Measurements from ENCODE around the gene MTFR1L.

MTFR1L gene

DNA sequence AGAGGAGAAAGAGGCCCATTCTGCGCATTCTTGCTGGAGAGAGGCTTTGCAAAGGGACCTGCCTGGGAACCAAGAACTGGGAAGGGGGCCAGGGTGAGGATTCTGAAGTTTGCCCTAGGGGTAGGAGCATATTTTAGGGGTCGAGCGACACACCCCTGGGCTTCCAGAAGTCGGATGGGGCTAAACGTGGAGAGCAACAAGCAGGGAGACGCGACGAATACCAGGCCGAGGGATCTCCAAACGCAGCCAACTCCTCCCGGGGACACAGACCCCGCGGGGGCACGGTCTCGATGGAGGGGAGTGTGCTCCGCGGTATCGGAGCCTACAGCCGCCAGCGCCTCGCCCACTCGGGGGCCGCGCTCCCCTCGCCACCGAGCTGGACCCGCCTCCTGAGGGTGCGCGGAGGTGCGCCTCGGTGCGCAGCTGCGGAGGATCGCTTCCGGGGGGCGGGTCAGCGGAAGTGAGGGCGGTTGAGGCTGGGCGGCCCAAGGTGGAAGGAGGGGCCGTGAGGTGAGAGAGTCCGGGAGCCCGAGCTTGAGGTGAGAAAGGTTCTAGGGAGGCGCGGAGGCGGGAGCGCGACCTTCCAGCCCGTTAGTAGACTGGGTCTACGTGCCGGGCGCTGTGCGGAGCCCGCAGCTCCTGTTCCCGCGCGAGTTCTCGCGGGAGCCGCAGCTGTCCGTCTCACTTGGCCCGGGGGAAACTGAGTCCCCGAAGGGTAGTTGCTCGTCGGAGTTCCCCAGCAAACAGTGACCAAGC lies at the start of gene MTFR1L:
Gene MTFR1L (plus strand): TSS at position 464 of the 756 bp plus-strand sequence. CDS start 3,151 bp downstream, outside the sequence.
- peak; percentile 86 to 88 for DNase-seq (ENCODE audit: low read depth in 2 of 2)

DNA sequence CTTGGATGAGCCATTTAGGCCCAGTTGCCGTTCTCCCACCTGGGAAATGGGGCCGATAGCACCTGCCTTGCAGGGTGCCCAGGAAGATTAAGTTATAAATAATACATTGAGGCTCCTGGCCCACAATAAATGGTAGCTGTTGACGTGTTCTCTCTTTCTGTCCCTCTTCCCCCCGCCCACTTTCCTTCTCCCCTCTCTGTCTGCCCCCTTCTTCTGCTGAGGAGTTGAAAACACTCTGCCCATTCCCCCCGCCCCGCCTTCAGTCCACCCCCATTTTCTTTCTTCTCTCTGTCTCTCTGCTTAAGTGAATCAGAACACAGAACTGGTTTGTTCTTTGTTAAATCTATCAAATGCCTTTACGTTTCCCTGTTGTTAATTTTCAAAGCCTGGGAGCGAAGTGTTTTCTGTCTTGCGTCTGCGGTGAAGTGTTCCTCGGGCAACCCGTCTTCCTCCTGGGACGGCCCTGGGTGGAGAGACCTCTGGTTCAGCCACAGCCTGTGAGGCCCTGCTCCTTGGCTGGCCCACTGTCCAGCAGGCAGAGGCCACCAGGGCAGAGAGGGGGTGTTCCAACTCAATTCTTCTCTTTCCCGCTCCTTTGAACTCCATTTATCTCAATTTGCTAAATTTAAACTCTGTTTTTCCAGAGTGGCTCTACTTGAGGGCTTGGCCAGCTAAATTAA lies 49.1 kb upstream of the MTFR1L start:
- no peak for DNase-seq (ENCODE audit: low read depth in 2 of 2)

DNA sequence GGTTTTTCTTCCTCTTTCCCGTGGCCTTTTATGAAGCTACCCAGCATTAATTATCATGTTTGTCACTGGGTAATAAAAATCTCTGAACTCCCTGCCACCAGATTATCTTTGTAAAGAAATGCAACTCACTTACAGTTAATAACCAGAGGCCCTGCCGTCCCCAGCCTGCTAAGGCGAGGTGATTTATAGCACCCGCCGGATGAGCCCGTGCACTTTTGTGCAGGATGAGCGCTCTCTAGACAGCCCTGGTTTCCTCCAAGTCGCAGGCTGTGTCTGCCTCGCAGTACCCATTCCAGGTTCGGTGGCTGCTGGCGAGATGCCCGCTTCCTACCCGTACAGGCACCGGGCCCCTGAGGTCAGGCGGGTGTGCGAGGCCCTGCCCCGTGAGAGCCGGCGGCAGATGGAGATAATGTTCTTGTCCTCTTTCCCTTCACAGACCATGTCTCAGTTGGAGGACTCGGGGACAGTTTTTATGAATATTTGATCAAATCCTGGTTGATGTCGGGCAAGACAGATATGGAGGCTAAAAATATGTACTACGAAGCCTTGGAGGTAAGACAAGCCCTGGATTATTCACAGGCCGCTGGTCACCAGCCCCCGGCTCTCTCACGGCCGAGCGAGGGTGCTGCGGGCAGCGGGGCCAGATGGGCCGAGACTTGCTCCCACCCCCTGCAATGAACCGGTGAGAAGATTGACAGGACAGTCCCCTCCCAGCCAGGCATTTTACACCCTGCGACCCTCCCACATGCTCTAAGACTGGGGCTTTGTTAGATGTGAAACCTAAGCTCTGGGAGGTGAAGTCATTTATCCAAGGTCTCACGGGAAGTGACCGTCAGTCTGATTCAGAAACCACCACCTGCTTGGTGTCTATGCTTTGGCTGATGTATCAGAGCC lies 48.3 kb upstream of the MTFR1L start:
- no peak for DNase-seq (ENCODE audit: low read depth in 2 of 2)

DNA sequence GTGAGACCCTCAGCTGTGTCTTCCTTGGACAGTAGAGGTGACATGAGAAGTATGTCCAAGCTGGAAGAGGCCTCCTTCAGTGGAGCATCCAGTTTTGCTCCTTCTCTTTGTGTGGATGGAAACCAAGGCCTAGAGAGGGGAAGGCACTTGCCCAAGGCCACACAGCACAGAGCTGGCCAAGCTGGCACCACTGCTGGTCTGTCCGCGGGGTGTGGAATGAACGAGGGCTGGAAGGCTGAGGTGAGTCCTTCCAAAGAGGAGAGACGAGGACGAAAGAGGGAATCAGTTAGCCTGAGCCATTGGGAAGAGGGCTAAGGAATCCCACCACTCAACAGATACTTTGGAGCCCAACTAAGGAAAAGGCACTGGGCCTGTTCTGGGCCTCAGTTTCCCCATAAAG lies 47.6 kb upstream of the MTFR1L start:
- DNase-seq (ENCODE audit: low read depth in 2 of 2) = no peak

DNA sequence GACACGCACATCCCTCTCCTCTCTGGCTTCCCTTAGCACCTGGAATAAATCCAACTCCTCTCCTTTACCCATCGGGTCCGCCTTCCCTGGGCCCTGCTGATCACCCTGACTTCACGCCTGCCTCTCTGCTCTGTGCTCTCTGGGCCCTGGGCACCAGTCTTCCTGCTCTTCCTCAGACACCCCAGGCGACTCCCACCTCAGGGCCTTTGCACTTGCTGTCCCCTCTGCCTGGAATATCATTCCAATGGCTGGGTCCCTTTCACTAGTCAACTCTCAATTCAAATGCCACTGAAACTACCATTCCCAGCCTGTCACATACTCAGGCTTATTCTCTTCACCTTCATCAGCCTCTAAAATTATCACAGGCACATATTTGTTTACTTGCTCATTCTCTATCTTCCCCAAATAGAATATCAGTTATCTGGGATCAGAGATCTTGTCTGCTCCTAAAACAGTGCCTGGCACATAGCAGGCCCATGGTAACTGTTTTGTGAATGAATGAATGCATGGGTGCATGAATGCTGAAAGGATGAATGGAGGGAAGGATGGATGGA lies 47.0 kb upstream of the MTFR1L start:
- DNase-seq (ENCODE audit: low read depth in 2 of 2) = no peak

DNA sequence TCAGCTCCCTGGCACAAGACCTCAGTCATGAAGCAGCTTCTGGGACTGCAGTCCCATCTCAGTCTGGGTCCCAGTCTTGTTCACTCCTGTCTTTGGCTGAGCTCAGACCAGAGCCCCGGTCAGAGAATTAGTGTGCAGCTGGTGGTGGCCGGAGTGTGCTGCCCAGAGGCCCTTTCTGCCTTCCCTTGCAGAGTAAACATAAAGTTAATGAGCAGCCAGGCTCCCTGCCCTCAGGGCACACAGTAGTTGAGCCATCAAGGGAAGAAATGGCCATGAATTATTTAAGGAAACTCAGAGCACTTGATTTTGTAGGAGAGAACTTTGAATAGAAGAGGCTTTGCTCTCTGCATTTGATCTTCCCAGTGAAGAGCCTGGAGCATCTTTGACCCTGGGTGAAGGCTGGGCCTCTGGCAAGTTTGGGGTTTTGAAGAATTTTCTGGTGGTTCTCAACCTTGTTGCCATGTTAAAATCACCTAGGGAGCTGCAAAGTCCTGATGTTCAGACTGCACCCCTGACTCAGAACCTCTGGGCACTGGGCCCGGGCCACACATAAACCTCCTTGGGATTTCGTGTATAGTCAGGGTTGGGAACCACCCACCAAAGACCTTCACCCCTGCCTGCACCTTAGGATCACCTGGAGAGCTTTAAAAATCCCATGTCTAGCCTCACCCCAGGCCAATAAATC lies 46.2 kb upstream of the MTFR1L start:
- DNase-seq (ENCODE audit: low read depth in 2 of 2) = no peak

DNA sequence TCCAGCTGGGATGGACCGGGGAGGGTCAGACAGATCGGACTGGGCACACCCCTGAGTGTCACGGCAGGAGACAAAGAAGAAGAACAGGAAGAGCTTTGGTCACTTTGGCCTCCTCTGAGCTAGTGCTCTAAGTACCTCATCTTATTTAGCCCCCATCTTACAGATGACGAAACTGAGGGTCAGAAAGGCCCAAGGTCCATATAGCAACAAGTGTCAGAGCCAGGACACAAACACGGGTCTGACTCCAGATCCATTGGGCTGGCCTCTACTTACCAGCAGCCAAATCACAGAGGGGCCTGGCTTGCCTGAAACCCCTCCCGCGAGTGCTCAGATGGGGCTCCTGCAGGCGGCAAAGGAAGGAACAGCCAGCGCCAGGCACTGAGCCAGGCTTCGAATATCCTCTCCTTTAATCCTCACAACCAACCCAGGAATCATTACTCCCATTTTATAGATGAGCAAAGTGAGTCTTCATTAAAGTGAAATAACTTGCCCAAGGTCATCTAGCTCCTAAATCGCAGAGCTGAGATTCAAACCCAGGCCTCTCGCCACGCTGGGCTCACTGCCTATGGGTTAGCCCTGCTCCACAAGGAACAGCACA lies 45.4 kb upstream of the MTFR1L start:
- DNase-seq (ENCODE audit: low read depth in 2 of 2) = no peak

DNA sequence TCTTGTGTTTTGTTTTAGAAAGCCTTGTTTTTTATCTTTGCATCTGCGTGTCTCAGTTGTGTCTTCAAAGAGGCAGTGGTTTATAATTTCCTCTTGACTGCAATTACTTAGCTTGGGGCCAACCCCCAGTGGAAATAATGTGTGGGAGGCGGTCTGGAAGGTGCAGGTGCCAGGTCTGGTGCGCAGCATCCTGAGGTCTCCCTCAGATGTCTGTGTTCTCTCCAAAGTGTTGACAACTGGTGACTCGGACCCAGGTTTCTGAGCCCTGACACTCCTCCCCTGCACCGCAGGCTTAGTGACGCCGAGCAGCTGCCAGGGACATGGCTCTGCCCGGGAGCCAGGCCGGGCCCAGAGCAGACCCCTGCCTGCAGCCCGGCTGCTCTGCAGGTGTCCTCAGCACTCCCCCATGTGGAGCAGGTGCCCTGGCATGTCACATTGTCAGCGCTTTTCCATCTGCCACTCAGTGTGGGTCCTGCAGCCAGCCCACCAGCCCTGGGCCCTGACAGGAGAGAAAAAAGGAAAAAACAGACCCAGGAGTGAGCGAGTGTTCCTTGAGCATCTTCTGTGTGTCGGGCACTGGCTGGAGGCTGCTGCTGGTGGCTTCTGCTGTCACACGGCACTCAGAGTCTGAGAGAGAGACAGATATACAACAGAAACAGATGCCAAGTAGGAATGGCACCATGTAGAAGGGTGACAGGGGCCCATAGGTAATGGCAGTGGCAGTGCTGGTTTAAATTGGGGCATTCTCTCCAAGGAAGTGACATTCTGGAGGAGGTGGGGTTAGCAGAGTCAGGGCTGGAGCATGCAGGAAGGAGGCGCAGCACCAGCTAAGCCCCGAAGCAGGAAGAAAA lies 44.6 kb upstream of the MTFR1L start:
- peak; percentile 69 to 82 for DNase-seq (ENCODE audit: low read depth in 2 of 2)

DNA sequence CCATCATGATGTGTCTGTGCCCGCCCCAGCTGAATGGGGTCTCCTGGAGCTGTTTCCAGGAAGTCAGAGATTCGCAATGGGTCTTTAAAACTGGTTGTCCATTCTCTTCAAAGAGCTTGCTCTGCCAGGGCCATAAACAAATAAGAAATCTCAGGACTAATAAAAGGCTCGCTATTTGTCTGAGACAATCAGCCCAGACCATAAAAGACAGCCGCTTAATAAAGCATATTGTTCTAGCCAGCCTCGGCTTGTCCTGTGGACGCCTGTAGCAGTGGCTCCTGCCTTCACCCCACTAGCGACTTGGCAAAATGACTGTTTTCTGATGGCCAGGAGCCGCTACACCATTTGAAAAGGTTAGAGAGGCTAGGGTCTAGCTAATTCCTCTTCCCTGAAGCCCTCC lies 40.4 kb upstream of the MTFR1L start:
- no peak for DNase-seq (ENCODE audit: low read depth in 2 of 2)

DNA sequence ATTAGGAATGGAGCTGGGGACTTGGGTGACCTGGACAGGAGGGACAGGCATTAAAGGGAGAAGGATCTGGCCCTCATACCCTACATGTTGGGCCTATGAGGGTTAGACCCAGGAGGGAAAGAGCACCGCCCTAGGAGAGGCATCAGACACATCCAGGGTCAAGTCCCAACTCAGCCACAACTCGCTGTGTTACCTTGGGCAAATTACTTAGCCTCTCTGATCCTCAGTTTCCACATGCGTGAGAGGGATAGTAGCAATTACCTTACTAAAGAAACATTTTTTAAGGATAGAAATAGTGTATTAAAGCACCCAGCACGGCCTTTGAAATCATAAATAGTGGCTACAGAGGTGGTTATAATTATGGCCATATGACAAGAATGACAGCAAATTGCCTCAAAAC lies 39.9 kb upstream of the MTFR1L start:
- no peak for DNase-seq (ENCODE audit: low read depth in 2 of 2)

DNA sequence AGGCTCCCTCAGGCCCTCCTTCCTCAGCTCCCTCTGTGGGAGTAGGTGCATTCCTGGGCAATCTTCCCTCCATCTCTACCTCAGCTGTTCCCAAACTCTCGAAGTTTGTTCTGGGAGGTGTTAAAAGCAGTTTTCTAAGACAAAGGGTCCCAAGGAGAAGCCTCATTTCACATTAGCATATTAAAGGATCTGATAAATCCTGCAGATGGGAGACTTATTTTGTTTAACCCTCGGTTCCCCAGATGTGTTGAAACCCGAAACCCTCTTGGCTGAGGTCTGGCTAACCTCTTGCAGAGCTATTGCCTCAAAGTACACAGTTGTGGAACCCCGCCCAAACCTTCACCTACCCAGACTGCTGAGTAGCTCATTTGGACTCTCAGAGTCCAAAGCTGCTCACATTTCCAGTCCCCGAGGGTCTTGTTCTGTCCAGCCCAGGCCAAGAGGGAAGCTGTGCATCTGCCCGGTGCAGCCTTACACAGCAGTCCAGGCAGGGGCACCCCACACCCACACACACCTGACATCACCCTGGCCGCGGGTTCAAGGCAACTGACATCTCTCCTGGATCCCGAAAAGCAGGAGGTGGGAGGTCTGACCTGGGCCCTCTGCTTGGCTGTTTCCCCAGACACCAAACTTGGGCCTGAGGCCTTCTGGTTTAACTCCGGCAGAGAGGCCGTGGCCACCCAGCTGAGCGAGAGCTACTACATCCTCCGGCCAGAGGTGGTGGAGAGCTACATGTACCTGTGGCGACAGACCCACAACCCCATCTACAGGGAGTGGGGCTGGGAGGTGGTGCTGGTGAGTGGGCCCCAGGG lies 39.2 kb upstream of the MTFR1L start:
- no peak for DNase-seq (ENCODE audit: low read depth in 2 of 2)

DNA sequence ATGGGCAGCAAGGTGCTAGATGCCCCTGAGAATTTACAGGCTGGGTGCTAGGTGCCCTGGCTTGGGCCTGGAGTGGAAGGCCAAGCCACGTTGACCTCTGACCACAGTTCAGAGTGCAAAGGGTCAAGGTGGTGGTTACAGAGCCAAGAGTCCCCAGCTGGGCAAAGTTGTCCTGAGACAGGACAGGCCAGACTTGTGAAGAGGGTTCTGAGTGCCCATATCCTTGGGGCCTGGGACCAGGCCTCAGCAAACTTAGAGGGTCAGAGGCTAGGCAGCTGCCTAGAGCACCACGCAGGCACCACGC lies 38.7 kb upstream of the MTFR1L start:
- no peak for DNase-seq (ENCODE audit: low read depth in 2 of 2)

DNA sequence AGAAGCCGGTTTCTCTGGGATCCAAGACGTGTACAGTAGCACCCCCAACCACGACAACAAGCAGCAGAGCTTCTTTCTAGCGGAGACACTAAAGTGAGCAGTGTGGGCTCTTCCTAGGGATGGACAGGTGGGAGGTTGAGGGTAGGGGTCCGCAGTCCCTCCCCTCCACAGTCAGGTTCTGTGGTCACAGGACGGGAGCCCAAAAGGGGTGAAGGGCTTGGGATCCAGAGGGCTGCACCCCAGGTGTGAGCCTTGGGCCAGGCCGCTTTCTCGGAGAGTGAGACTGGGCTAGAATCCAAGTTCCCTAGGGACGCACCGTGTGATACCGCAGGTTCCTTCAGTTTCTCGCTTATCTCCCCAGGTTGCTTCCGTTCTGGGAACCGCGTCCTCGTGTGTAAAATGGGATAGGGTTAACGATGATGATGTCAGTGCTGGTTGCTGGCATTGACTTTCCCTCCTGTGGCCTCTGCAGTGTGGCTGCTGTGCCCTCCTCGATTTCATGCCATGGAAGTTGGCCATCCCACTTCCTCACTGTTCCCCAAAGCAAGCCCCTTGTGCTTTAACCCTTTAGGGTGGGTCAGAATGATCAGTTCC lies 37.0 kb upstream of the MTFR1L start:
- no peak for DNase-seq (ENCODE audit: low read depth in 2 of 2)

DNA sequence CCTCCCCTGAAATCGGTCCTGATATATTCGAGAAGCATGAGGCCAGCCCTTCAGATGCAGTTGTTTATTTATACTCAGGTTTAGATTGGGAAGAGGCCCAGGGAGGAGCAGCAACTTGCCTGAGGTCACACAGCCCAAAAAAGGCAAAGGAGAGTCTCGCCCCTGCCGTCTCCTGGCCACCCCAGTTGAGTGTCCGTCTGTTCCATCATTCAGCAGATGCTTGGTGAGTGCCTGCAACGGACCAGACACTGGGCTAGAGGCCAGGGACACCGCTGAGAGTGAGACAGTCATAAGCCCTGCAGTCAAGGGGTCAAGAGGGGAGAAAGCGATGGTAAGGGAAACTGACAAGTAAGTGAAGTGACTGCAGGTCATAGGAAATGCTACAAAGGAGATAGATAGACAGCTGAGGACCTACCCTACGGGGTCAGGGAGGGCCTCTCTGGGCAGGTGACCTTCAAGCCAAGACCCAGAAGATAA lies 35.1 kb upstream of the MTFR1L start:
- DNase-seq (ENCODE audit: low read depth in 2 of 2) = no peak

DNA sequence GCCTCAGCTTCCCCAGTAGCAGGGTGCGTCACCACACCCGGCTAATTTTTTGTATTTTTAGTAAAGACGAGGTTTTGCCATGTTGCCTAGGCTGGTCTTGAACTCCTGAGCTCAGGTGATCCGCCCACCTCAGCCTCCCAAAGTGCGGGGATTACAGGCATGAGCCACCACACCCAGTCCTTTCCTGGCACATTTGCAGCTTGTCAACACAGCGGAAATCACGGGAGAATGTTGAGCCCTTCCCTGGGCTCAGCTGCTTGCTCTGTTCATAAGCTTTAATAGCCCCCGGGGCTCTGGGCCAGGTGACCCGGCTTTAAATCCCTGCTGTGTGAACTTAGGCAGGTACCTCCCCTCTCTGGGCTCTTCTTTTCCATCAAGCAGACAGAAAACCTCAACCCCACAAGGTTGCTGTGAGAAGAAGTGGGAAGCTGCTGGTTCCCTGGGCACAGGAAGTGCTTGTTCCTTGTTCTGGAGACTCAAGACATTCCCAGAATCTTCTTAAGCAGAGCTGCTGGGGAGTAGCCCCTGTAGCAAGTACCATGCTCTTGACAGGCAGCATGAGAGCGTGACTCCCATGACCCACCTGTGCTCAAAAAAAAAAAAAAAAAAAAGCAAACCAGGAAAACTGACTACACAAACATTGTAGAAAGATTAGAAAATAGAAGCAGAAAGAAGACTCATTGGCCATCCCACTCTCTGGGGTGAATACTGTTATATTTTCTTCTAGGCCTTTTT lies 34.3 kb upstream of the MTFR1L start:
- no peak for DNase-seq (ENCODE audit: low read depth in 2 of 2)

DNA sequence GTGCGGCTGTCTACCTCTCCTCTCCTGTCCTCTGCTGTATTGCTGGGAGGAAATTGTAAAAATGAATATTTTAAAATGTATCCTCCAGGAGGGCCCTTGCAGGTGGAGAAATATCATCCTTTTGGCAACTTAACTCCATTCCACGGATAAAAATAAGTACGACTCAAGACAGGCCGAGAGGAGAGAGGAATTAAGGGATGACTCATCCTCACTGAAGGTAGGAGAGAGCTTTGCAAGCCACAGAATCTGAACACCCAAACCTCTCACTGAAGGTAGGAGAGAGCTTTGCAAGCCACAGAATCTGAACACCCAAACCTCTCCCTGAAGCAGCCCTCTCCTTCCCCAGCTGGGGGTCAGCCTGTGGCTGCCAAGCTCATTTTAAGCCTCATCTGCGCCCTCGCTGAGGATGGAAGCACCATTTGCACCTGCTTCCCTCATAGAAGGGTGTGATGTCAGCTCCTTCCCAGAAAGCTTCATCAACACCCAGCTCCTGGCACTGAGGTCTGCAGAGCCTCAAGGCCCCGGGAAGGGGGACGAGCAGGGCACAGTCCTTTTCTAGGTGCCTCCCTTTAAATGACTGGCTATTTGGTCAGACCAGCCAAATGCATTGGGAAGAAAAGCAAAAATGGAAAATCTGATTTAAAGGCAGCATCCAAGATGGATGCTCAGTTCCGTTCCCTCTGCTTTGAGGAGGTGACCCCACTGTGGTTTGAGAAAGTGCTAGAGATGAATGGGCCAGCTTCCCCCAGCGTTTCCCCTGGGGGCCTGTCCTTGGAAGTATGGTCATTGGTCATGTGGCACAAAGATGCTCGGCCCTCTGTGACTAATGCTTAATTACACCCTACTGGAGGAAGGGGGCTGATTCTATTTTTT lies 32.6 kb upstream of the MTFR1L start:
- no peak for DNase-seq (ENCODE audit: low read depth in 2 of 2)

DNA sequence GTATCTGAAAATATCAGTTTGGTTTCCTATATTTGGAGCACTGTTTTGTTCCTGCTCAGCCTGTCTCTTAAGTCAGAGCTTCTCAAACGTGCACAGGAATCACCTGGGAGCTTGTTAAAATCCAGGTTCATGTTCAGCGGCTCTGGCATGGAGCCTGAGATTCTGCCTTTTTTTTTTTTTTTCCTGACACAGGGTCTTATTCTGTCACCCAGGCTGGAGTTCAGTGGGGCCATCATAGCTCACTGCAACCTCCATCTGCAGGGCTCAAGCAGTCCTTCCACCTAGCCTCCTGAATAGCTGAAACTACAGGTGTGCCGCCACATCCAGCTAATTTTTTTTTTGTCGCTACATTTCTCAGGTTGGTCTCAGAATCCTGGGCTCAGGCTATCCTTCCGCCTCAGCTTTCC lies 32.0 kb upstream of the MTFR1L start:
- no peak for DNase-seq (ENCODE audit: low read depth in 2 of 2)

Measured in activated CD8-positive, alpha-beta memory T cell treated with anti-CD3 and anti-CD28 coated beads for 4 hours (primary cell).